H9 (cell line): ENCODE data around the gene CACNB3. TPM values are rescaled to one million over a fixed set of nuclear protein-coding genes. Genes with fewer than 3 reads are reported as not detected.

Experiments used
- DNase-seq: peaks from one replicate; pipeline ENCODE4 v3.0.0-alpha.2; 2017
- H2AFZ ChIP-seq: one replicate; pipeline ENCODE4 v1.6.1; 2013; ENCODE audit warnings: mild to moderate bottlenecking, low read length, control low read depth, moderate library complexity
- H2AK5ac ChIP-seq: 2 replicates; pipeline ENCODE4 v1.6.1; 2013; ENCODE audit warnings: low read length, control low read depth, mixed read lengths; ENCODE audit not compliant: insufficient read length
- H2BK120ac ChIP-seq: one replicate; pipeline ENCODE4 v1.6.1; 2013; ENCODE audit warnings: low read depth, mild to moderate bottlenecking, low read length, control low read depth, inconsistent platforms; ENCODE audit not compliant: poor library complexity, severe bottlenecking
- H2BK12ac ChIP-seq: 2 replicates; pipeline ENCODE4 v1.6.1; 2013; ENCODE audit warnings: low read length, control low read depth, mixed read lengths, low read depth; ENCODE audit not compliant: insufficient read length
- H2BK15ac ChIP-seq: 2 replicates; pipeline ENCODE4 v1.6.1; 2013; ENCODE audit warnings: low read depth, low read length, control low read depth
- H2BK20ac ChIP-seq: one replicate; pipeline ENCODE4 v1.6.1; 2013; ENCODE audit warnings: low read depth, mild to moderate bottlenecking, low read length, control low read depth, inconsistent platforms; ENCODE audit not compliant: poor library complexity, severe bottlenecking
- H2BK5ac ChIP-seq: 2 replicates; pipeline ENCODE4 v1.6.1; 2013; ENCODE audit warnings: low read length, control low read depth, mixed read lengths; ENCODE audit not compliant: insufficient read length
- H3K14ac ChIP-seq: 2 replicates; pipeline ENCODE4 v1.6.1; 2013; ENCODE audit warnings: low read length, control low read depth; ENCODE audit not compliant: insufficient read depth
- H3K18ac ChIP-seq: 2 replicates; pipeline ENCODE4 v1.6.1; 2013; ENCODE audit warnings: low read depth, mild to moderate bottlenecking, mixed read lengths, low read length, control low read depth; ENCODE audit not compliant: insufficient read length
- H3K23ac ChIP-seq: 2 replicates; pipeline ENCODE4 v1.6.1; 2013; ENCODE audit warnings: low read length, control low read depth, mixed read lengths, low read depth; ENCODE audit not compliant: insufficient read length
- H3K23me2 ChIP-seq: 2 replicates; pipeline ENCODE4 v1.6.1; 2013; ENCODE audit warnings: low read depth, mild to moderate bottlenecking, mixed read lengths, low read length, control low read depth; ENCODE audit not compliant: insufficient read length, poor library complexity, severe bottlenecking
- H3K27ac ChIP-seq: 2 replicates; pipeline ENCODE4 v1.5.1; 2013; ENCODE audit warnings: low read length, control low read depth, mixed read lengths, low read depth; ENCODE audit not compliant: insufficient read length
- H3K27me3 ChIP-seq: 2 replicates; pipeline ENCODE4 v1.6.1; 2013; ENCODE audit warnings: low read length, control low read depth, inconsistent platforms; ENCODE audit not compliant: insufficient read depth
- H3K4ac ChIP-seq: 2 replicates; pipeline ENCODE4 v1.6.1; 2013; ENCODE audit warnings: low read depth, mild to moderate bottlenecking, control low read depth, inconsistent platforms, low read length, moderate library complexity
- H3K4me1 ChIP-seq: 2 replicates; pipeline ENCODE4 v1.6.1; 2013; ENCODE audit warnings: low read length, control low read depth, inconsistent platforms; ENCODE audit not compliant: insufficient read depth
- H3K4me2 ChIP-seq: 2 replicates; pipeline ENCODE4 v1.6.1; 2013; ENCODE audit warnings: low read length, control low read depth, mixed read lengths; ENCODE audit not compliant: insufficient read length, insufficient read depth
- H3K56ac ChIP-seq: 2 replicates; pipeline ENCODE4 v1.6.1; 2013; ENCODE audit warnings: low read depth, mild to moderate bottlenecking, mixed read lengths, low read length, control low read depth; ENCODE audit not compliant: insufficient read length
- H3K79me1 ChIP-seq: 2 replicates; pipeline ENCODE4 v1.6.1; 2013; ENCODE audit warnings: low read depth, mild to moderate bottlenecking, moderate library complexity, low read length, control low read depth, inconsistent platforms; ENCODE audit not compliant: insufficient read depth, poor library complexity, severe bottlenecking
- H3K79me2 ChIP-seq: 2 replicates; pipeline ENCODE4 v1.6.1; 2013; ENCODE audit warnings: low read length, control low read depth, inconsistent platforms; ENCODE audit not compliant: insufficient read depth
- H3K9ac ChIP-seq: 2 replicates; pipeline ENCODE4 v1.6.1; 2013; ENCODE audit warnings: low read length, control low read depth, mixed read lengths; ENCODE audit not compliant: insufficient read length; ENCODE audit errors: extremely low read depth
- H3K9me3 ChIP-seq: one replicate; pipeline ENCODE4 v1.6.1; 2013; ENCODE audit warnings: low read depth, low read length, inconsistent platforms; ENCODE audit not compliant: control insufficient read depth
- H3T11ph ChIP-seq: one replicate; pipeline ENCODE4 v1.6.1; 2013; ENCODE audit warnings: mild to moderate bottlenecking, low read length, control low read depth, inconsistent platforms
- H4K20me1 ChIP-seq: one replicate; pipeline ENCODE4 v1.6.1; 2013; ENCODE audit not compliant: control insufficient read depth, insufficient read length, insufficient read depth
- H4K5ac ChIP-seq: 2 replicates; pipeline ENCODE4 v1.6.1; 2013; ENCODE audit warnings: low read depth, mild to moderate bottlenecking, mixed read lengths, low read length, control low read depth; ENCODE audit not compliant: insufficient read length
- H4K8ac ChIP-seq: replicated peaks from 2 replicates; pipeline ENCODE4 v1.6.1; 2013; ENCODE audit warnings: low read length, control low read depth, mixed read lengths, low read depth; ENCODE audit not compliant: insufficient read length
- H4K91ac ChIP-seq: 2 replicates; pipeline ENCODE4 v1.6.1; 2013; ENCODE audit warnings: low read depth, mild to moderate bottlenecking, moderate library complexity, mixed read lengths, low read length, control low read depth; ENCODE audit not compliant: insufficient read length
- H3K27ac Mint-ChIP-seq, 3 experiments: 2 replicates in 2 of 3; 3 replicates in 1 of 3; pipeline ENCODE4 v1.8.0; 2020 to 2021; ENCODE audit warnings: mixed read lengths in 3 of 3, mild to moderate bottlenecking in 1 of 3, moderate library complexity in 1 of 3
- H3K27me3 Mint-ChIP-seq: 2 replicates; pipeline ENCODE4 v1.8.0; 2021; ENCODE audit warnings: low read depth, mild to moderate bottlenecking, moderate library complexity, mixed read lengths
- H3K36me3 Mint-ChIP-seq, 3 experiments: 2 replicates in 2 of 3; 3 replicates in 1 of 3; pipeline ENCODE4 v1.8.0; 2020 to 2021; ENCODE audit warnings: low read depth in 3 of 3, mixed read lengths in 3 of 3; ENCODE audit not compliant: insufficient read depth in 1 of 3
- H3K4me1 Mint-ChIP-seq, 2 experiments: 2 replicates each; pipeline ENCODE4 v1.8.0; 2020; ENCODE audit warnings: mixed read lengths in 2 of 2
- H3K4me3 Mint-ChIP-seq, 2 experiments: 2 replicates in 1 of 2; 3 replicates in 1 of 2; pipeline ENCODE4 v1.8.0; 2020 to 2021; ENCODE audit warnings: mild to moderate bottlenecking in 2 of 2, mixed read lengths in 2 of 2, moderate library complexity in 1 of 2
- H3K9me3 Mint-ChIP-seq, 2 experiments: 2 replicates in 1 of 2; 3 replicates in 1 of 2; pipeline ENCODE4 v1.8.0; 2020; ENCODE audit warnings: mild to moderate bottlenecking in 2 of 2, mixed read lengths in 2 of 2, moderate library complexity in 1 of 2
- CTCF ChIP-seq: fragments of 200-600 bp; sonication (generic); conservative IDR thresholded peaks from 3 replicates; pipeline ENCODE4 v1.8.0; 2021; ENCODE audit warnings: antibody characterized with exemption, mild to moderate bottlenecking
- WGBS: extraction: QIAGEN DNeasy Blood & Tissue Kit; methylation state at CpG from one replicate; pipeline ENCODE4 v1.1.7; 2013; ENCODE audit warnings: missing lambda C conversion rate, low lambda C conversion rate, mixed read lengths; ENCODE audit not compliant: insufficient read length; ENCODE audit errors: extremely low coverage; 5-methylcytosine and 5-hydroxymethylcytosine counted together
- total RNA-seq: library from RNA; stranded (reverse); gene quantifications from 2 replicates; pipeline ENCODE4 v1.2.1, GENCODE V29; 2021

CACNB3 gene
- total RNA-seq, 1 experiment from 2014 or later = 35.1 TPM

GRCh38 chr12:48856379-48856778, 38.1 kb downstream of the CACNB3 start:
- Histone ChIP-seq H3K56ac (no peak overlapping the region), H2BK120ac (no peak overlapping the region), H2BK12ac (no peak overlapping the region), H2BK15ac (no peak overlapping the region), H3K18ac (no peak overlapping the region), H2AK5ac (no peak overlapping the region), H4K8ac (no peak overlapping the region), H4K5ac (no peak overlapping the region), H2BK20ac (no peak overlapping the region), H2BK5ac (no peak overlapping the region), H3K9ac (no peak overlapping the region), H3K23me2 (no peaks in the 10 kb centered on the region), H2AFZ (no peak overlapping the region), H3K23ac (no peak overlapping the region), H3K4me2 (no peak overlapping the region), H3K4me1 (0 out of 2 replicates have a peak, but pooled peaks cover 5% of the 10 kb centered on the region), H3K14ac (no peak overlapping the region), H4K91ac (no peak overlapping the region), H3K4ac (no peak overlapping the region), H3K9me3 (no peaks in the 10 kb centered on the region), H3K79me1 (no peaks in the 10 kb centered on the region), H3K27me3 (no peaks in the 10 kb centered on the region), H3T11ph (no peak overlapping the region), H3K27ac (no peak overlapping the region), H3K79me2 (peaks cover 3% of the 10 kb centered on the region; the same call in 1 of the 2 replicates), H4K20me1 (no peaks in the 10 kb centered on the region)
- peaks cover 10 to 29% (median 25%) of the 10 kb centered on the region in 3 experiments; a peak in 6 of 7 replicates for H3K36me3 Mint-ChIP-seq
- TF ChIP-seq CTCF = no peak
- H3K4me1 Mint-ChIP-seq = peaks cover 6% of the 10 kb centered on the region in 2 experiments
- no peak overlapping the region for H3K4me3 Mint-ChIP-seq
- no peak for DNase-seq
- WGBS = no CpG with 5 or more reads among the region's 2 CpGs
- H3K27me3 Mint-ChIP-seq = no peaks in the 10 kb centered on the region
- H3K27ac Mint-ChIP-seq = 0 out of 7 replicates have a peak overlapping the region, but pooled peaks of 1 of the 3 experiments have one; percentile 32
- no peaks in the 10 kb centered on the region for H3K9me3 Mint-ChIP-seq
